GM21367 (cell line): ENCODE data around the gene DCBLD2.

Experiments
- ATAC-seq: cut with Tn5 transposase; IDR thresholded peaks from one replicate; pipeline ENCODE4 v1.9.1; 2021; ENCODE audit not compliant: unreplicated experiment

Gene DCBLD2

GRCh38 chr3:98796334-98796733 is 105.2 kb downstream of the DCBLD2 start:
- ATAC-seq = no peak

- ATAC-seq = no peak
Observed at GRCh38 chr3:98793971-98794370, 107.5 kb downstream of the DCBLD2 start.

- no peak for ATAC-seq
Observed at GRCh38 chr3:98791341-98792325, 109.9 kb downstream of the DCBLD2 start.

GRCh38 chr3:98788651-98789050 is 112.8 kb downstream of the DCBLD2 start:
- ATAC-seq = no peak

GRCh38 chr3:98787181-98787580 is 114.3 kb downstream of the DCBLD2 start:
- no peak for ATAC-seq

- no peak for ATAC-seq
Observed at GRCh38 chr3:98786364-98787006, 115.0 kb downstream of the DCBLD2 start.

- ATAC-seq = no peak
Observed at GRCh38 chr3:98784666-98785600, 116.6 kb downstream of the DCBLD2 start.

GRCh38 chr3:98784042-98784441 is 117.5 kb downstream of the DCBLD2 start:
- no peak for ATAC-seq

- no peak for ATAC-seq
Observed at GRCh38 chr3:98782824-98783500, 118.5 kb downstream of the DCBLD2 start.

- no peak for ATAC-seq
Observed at GRCh38 chr3:98780343-98780742, 121.2 kb downstream of the DCBLD2 start.

GRCh38 chr3:98779541-98780335 is 121.8 kb downstream of the DCBLD2 start:
- ATAC-seq = no peak

- no peak for ATAC-seq
Observed at GRCh38 chr3:98778852-98779413, 122.6 kb downstream of the DCBLD2 start.

GRCh38 chr3:98778383-98778782 is 123.1 kb downstream of the DCBLD2 start:
- ATAC-seq = no peak

GRCh38 chr3:98777801-98778220 is 123.7 kb downstream of the DCBLD2 start:
- no peak for ATAC-seq

GRCh38 chr3:98777286-98777685 is 124.2 kb downstream of the DCBLD2 start:
- ATAC-seq = no peak

GRCh38 chr3:98776140-98776493 is 125.4 kb downstream of the DCBLD2 start:
- ATAC-seq = no peak

GRCh38 chr3:98775459-98776139 is 125.9 kb downstream of the DCBLD2 start:
- ATAC-seq = no peak

GRCh38 chr3:98772022-98772421 is 129.5 kb downstream of the DCBLD2 start:
- no peak for ATAC-seq
